Measurements from ENCODE around the gene LRFN2.

Gene LRFN2

GRCh38 chr6:40542175-40542764 is 44.9 kb downstream of the LRFN2 start:
- DNase-seq, result no peak

GRCh38 chr6:40541556-40542174 is 45.5 kb downstream of the LRFN2 start:
- DNase-seq, result no peak

- DNase-seq, result no peak
Observed at GRCh38 chr6:40540790-40541189, 46.4 kb downstream of the LRFN2 start.

GRCh38 chr6:40539853-40540252 is 47.3 kb downstream of the LRFN2 start:
- DNase-seq, result no peak

GRCh38 chr6:40538556-40538955 is 48.6 kb downstream of the LRFN2 start:
- DNase-seq, result no peak

- DNase-seq, result no peak
Observed at GRCh38 chr6:40537446-40537845, 49.7 kb downstream of the LRFN2 start.

GRCh38 chr6:40536442-40536841 is 50.7 kb downstream of the LRFN2 start:
- no peak for DNase-seq

- DNase-seq, result no peak
Observed at GRCh38 chr6:40535819-40536380, 51.3 kb downstream of the LRFN2 start.

GRCh38 chr6:40535110-40535818 is 51.9 kb downstream of the LRFN2 start:
- no peak for DNase-seq

GRCh38 chr6:40532349-40533000 is 54.7 kb downstream of the LRFN2 start:
- no peak for DNase-seq

GRCh38 chr6:40529919-40530318 is 57.2 kb downstream of the LRFN2 start:
- no peak for DNase-seq

- no peak for DNase-seq
Observed at GRCh38 chr6:40529040-40529439, 58.1 kb downstream of the LRFN2 start.

GRCh38 chr6:40528051-40528450 is 59.1 kb downstream of the LRFN2 start:
- no peak for DNase-seq

- no peak for DNase-seq
Observed at GRCh38 chr6:40526036-40526435, 61.1 kb downstream of the LRFN2 start.

- no peak for DNase-seq
Observed at GRCh38 chr6:40524797-40525585, 62.2 kb downstream of the LRFN2 start.

- no peak for DNase-seq
Observed at GRCh38 chr6:40523505-40524172, 63.5 kb downstream of the LRFN2 start.

- DNase-seq, result no peak
Observed at GRCh38 chr6:40521496-40521895, 65.7 kb downstream of the LRFN2 start.

GRCh38 chr6:40520678-40521077 is 66.5 kb downstream of the LRFN2 start:
- DNase-seq, result no peak

GRCh38 chr6:40520084-40520483 is 67.1 kb downstream of the LRFN2 start:
- DNase-seq, result no peak

- DNase-seq, result no peak
Observed at GRCh38 chr6:40517654-40518053, 69.5 kb downstream of the LRFN2 start.

GRCh38 chr6:40516429-40516828 is 70.7 kb downstream of the LRFN2 start:
- no peak for DNase-seq

GRCh38 chr6:40512340-40512739 is 74.8 kb downstream of the LRFN2 start:
- DNase-seq, result no peak
